ENCODE measurements around the gene ARMC7. TPM values are rescaled to one million over a fixed set of nuclear protein-coding genes. Genes with fewer than 3 reads are reported as not detected.

Gene ARMC7
- total and polyA plus RNA-seq, 12 donors, result 3.7 to 13.8 (median 7.8) TPM

DNA sequence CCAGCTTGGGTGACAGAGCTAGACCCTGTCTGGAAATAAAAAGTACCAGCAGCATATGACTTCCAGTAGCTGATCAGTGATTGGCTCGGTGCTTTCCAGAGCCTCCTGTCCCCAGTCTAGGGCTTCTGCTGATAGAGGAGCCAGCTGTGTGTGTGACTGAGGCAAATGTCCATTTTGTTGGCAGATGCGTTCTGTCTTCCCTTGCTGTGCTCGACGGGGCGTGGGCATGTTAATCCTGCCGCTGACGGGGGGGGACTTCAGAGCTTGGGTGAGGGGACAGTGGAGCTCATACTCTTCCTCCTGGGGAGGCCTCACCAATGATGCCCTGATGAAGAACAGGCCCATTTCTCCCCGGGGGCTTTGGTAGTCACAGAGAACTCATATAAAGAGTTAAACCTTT is 48.2 kb upstream of the ARMC7 start:
- H3K4me3 ChIP-seq, result no peak overlapping the region
- H3K4me1 ChIP-seq (replicated peaks in 1 of 2), result no peaks in the 10 kb centered on the region
- TF ChIP-seq POLR2A (IDR thresholded peaks at IDR 0.05), result no peak
- TF ChIP-seq, protein P1, sequence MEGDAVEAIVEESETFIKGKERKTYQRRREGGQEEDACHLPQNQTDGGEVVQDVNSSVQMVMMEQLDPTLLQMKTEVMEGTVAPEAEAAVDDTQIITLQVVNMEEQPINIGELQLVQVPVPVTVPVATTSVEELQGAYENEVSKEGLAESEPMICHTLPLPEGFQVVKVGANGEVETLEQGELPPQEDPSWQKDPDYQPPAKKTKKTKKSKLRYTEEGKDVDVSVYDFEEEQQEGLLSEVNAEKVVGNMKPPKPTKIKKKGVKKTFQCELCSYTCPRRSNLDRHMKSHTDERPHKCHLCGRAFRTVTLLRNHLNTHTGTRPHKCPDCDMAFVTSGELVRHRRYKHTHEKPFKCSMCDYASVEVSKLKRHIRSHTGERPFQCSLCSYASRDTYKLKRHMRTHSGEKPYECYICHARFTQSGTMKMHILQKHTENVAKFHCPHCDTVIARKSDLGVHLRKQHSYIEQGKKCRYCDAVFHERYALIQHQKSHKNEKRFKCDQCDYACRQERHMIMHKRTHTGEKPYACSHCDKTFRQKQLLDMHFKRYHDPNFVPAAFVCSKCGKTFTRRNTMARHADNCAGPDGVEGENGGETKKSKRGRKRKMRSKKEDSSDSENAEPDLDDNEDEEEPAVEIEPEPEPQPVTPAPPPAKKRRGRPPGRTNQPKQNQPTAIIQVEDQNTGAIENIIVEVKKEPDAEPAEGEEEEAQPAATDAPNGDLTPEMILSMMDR (IDR thresholded peaks at IDR 0.05), result no peak
- intact Hi-C loops (cut with DNase I), result loop anchor here in 1 of 2 donors (5.0 to 10.0 kb wide), 2 partner anchors 46 to 57 kb away; partner anchors contain the start of gene ARMC7
- no peaks in the 10 kb centered on the region for H3K9me3 ChIP-seq (replicated peaks in 1 of 3)
- 86 to 90% (median 88%) methylated on average over 8 of the region's 8 CpGs for WGBS, 4 donors
- no peaks in the 10 kb centered on the region for H3K27me3 ChIP-seq
- no peak overlapping the region for H3K27ac ChIP-seq
- no peak for DNase-seq
- peaks cover 0 to 53% of the 10 kb centered on the region in 2 donors for H3K36me3 ChIP-seq (replicated peaks in 1 of 2)

DNA sequence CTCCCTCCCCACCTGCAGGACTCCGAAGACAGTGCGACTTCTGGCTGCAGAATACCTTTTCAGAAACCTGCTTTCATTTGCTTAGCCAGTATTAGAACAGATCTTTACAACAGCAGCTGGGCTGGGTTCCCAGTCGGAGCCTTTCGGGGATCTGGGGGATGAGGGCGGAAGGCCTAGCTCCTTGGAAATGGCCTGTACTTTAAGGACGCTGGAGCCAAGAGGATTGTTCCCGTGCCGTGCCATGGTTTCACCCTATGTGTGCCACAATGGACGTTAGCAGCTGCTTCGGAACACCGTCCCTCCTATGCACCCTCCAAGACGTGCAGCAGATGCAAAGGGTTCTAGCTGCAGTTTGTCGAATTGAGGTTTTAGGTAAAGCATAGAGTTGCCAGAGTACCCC is 46.6 kb upstream of the ARMC7 start:
- 90 to 93% (median 91%) methylated on average over 5 to 13 of the region's 13 CpGs for WGBS, 4 donors
- no peak overlapping the region for H3K4me3 ChIP-seq
- no peak overlapping the region for H3K27ac ChIP-seq
- no peaks in the 10 kb centered on the region for H3K4me1 ChIP-seq (replicated peaks in 1 of 2)
- no peak for DNase-seq
- no peaks in the 10 kb centered on the region for H3K9me3 ChIP-seq (replicated peaks in 1 of 3)
- H3K36me3 ChIP-seq (replicated peaks in 1 of 2), result peaks cover 0 to 53% of the 10 kb centered on the region in 2 donors
- no peak for TF ChIP-seq POLR2A (IDR thresholded peaks at IDR 0.05)
- TF ChIP-seq, protein P1 (IDR thresholded peaks at IDR 0.05), result no peak
- intact Hi-C loops (cut with DNase I), result loop anchor here in 1 of 2 donors (5.0 to 10.0 kb wide), 2 partner anchors 44 to 58 kb away; partner anchors contain the start of gene ARMC7
- H3K27me3 ChIP-seq, result no peaks in the 10 kb centered on the region

DNA sequence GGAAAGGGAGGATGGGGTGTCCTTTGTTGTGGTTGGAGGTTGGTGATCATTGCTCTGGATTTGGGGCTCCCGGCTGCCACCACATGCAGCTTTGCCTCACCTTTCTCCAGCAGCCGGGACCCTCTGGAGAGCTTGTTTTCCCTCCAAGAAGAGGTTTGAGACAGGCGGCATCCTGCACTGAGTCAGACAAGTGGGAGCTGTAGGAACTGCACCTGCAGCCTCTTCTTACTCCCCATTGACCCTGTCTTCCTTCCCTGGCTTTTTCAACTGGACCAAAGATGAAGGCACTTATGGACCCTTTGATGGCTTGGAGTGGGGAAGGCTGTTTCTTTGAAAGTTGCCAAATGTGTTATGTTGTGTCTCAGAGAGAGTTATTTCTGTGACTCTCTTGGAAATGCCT is 46.1 kb upstream of the ARMC7 start:
- TF ChIP-seq POLR2A (IDR thresholded peaks at IDR 0.05), result no peak
- TF ChIP-seq, protein P1 (IDR thresholded peaks at IDR 0.05), result no peak
- Histone ChIP-seq H3K9me3 (replicated peaks in 1 of 3) (no peaks in the 10 kb centered on the region), H3K27me3 (no peaks in the 10 kb centered on the region), H3K36me3 (replicated peaks in 1 of 2) (peaks cover 0 to 53% of the 10 kb centered on the region in 2 donors), H3K4me1 (replicated peaks in 1 of 2) (no peaks in the 10 kb centered on the region), H3K4me3 (no peak overlapping the region), H3K27ac (no peak overlapping the region)
- 86 to 100% (median 93%) methylated on average over 1 to 3 of the region's 3 CpGs for WGBS, 4 donors
- no peak for DNase-seq
- intact Hi-C loops (cut with DNase I), result loop anchor here in 1 of 2 donors (5.0 to 10.0 kb wide), 2 partner anchors 44 to 59 kb away; partner anchors contain the start of gene ARMC7

DNA sequence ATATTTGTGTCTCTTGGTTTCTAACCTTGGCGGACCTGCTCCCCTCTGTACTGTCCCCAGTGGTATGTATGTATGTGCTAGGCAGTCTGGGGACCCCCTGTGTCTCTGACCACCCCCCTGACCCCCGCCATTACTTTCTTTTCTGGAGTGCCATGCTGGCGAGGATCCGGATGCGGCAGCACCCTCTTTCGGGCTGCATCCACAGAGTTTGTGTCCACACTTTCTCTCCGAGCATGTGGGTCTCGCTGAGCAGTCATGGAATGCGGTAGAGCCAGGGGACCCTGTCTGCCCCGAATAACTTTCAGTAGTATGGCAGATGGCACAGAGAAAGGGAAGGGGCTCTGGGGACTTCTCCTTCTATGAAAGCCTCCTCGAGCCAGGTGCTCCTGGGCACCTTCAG is 45.7 kb upstream of the ARMC7 start:
- DNase-seq, result no peak
- Histone ChIP-seq H3K9me3 (replicated peaks in 1 of 3) (no peaks in the 10 kb centered on the region), H3K27me3 (no peaks in the 10 kb centered on the region), H3K4me1 (replicated peaks in 1 of 2) (no peaks in the 10 kb centered on the region), H3K4me3 (no peak overlapping the region), H3K36me3 (replicated peaks in 1 of 2) (peaks cover 0 to 53% of the 10 kb centered on the region in 2 donors), H3K27ac (no peak overlapping the region)
- 91 to 96% (median 94%) methylated on average over 9 to 11 of the region's 11 CpGs for WGBS, 4 donors
- TF ChIP-seq, protein P1 (IDR thresholded peaks at IDR 0.05), result no peak
- no peak for TF ChIP-seq POLR2A (IDR thresholded peaks at IDR 0.05)
- intact Hi-C loops (cut with DNase I), result loop anchor here in 1 of 2 donors (5.0 to 10.0 kb wide), 2 partner anchors 43 to 59 kb away; partner anchors contain the start of gene ARMC7
